GM08714 (cell line): ENCODE data around the gene TMED4.

Source experiments
- H3K4me3 ChIP-seq: fragments of 200-500 bp; sonication (Bioruptor generic); 2 replicates; pipeline ENCODE4 v1.5.1; 2014; ENCODE audit warnings: mild to moderate bottlenecking, low read length, inconsistent platforms
- ZNF274 ChIP-seq: IDR thresholded peaks from 2 replicates; pipeline ENCODE4 v1.6.1; 2012; ENCODE audit warnings: mild to moderate bottlenecking, low read depth, low read length

TMED4 gene

DNA sequence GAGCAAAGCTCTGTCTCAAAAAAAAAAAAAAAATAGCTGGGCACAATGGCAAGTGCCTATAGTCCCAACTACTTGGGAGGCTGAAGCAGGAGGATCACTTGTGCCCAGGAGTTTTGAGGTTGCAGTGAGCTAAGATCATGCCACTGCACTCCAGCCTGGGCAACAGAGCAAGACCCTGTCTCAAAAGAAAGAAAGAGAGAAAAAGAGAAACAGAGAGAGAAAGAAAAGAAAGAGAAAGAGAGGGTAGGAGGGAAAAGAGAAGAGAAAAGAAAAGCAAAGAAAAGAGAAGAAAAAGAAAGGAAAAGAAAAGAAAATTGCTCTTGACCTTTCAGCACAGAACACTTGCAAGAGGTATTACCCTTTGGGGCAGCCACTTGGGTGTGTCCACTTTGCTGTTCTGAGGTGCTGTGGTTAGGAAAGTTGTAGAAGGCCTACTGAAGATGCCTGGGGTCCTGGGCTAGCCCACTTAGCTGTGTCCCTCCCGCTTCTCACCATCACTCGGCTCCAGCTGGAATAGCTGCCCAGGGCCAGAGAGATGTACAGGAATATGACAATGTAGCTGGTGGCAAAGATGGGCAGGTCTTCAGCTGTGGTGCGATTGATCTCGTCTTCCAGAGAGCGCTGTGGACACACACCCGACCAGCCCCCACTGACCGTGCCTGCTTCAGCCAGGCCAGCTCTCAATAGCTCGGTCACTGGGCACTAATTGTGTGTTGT, 46.5 kb downstream of the TMED4 start:
- no peak overlapping the region for H3K4me3 ChIP-seq
- no peak for TF ChIP-seq ZNF274

DNA sequence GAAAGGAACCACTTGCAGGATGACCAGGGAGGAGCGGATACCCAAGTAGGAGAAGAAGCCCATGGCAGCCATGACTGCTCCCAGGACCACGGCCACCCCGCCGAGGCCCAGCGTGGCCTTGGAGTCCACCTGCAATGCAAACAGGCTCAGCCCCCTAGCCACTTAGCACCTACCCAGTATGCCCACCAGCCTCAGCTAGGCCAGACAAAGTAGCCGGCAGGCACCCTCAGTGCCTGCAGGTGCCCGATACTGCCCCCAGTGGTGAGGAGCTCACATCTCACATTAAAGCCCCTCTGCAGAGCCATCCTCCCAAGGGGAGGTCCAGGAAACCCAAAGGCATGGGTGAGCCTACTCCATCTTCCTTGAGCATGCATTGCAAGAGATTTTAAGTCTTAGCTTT, 47.5 kb downstream of the TMED4 start:
- H3K4me3 ChIP-seq: no peak overlapping the region
- no peak for TF ChIP-seq ZNF274

DNA sequence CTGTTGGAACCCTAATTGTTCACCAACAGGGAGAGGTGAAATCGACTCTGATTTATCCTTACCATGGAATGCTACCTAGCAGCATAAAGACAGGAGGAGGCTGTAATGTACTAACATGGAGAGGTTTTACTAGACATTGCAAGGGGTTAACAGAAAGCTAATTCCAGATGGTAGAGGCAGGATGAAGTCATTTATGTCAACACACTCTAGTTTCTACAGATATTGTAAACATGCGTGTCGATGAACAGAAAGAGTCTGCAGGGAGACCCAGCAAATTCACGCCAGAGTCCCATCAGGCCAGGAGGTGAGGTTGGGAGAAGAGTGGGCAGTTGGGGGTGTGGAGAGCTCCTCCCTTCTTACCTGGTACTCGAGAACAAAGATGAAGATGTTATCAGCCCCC, 47.9 kb downstream of the TMED4 start:
- H3K4me3 ChIP-seq: no peak overlapping the region
- TF ChIP-seq ZNF274: no peak

DNA sequence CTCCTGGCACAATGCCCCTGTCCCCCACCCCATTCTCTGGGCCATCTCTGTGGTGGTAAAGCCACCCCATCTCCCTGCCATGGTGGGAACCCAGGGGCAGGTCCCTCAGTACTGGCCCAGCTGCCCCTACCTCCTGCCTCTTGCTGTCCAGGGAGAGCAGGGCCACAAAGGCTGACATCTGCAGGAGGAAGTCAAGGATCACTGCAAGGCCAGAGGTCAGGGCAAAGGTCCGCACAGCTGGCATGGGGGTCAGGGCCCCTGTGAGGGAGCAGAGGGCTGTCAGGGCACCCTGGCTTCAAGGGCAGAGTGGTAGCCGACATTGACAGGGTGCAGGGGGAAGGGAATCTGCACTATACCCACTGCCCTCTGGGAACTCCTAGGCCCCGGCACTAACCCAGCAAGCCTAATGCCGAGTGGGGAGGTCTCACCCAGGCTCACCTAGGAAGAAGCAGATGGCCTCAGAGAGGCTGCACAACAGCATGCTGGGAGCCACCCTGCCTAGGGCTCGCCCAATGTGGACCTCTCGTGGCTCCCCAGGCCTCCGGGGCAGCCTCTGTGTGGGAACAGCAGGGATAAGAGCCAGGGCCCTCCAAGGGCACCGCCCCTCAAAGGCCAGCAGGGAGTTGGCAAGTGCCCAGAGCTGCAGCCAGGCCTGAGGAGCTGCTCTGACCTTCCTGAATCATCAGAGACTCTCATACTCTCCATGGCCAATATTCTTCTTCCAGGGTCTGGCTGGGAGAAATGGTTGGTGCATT, 48.6 kb downstream of the TMED4 start:
- no peak overlapping the region for H3K4me3 ChIP-seq
- TF ChIP-seq ZNF274: no peak

DNA sequence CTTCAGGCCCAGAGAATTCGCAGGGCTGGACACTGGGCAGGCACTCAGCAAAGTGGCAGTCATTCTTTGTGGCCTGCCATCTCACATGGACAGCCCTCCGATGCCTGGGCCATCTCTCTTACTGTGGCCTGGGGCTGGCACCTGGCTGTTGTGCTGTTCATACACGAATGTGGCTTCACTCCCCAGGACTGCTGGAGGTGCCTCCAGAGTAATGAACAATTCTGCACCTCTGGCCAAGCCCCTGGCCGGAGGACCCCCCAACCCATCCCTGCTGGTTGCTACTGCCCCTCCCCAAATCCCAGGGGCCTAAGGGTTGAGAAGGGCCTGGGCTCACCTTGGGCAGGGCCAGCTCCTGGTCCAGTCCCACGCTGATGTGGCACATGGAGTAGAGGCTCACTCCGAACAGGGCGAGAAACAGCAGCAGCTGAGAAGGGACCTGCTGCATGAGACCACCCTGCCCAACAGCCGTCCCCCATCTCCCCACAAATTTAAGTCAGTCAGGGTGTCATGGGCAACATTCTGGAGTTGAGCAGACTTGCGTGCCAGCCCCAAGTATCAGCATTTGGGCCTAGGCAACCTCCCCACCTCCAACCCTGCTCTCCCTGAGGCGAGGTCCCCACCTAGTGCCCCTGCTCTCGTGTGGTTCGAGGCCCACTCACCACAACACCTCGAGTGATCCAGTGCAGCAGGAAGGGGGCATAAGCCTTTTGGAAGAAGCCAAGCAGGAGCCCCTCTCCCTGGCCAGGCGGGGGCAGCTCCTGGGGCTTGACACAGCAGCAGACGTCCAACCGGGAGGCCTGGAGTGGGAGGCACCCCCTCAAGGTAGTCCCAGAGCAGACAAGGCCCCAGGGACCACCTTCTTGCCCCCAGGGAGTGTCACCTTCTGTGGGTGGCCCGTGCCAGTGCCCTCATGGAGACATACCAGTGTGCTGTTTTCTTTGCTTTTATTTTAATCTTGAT, 50.3 kb downstream of the TMED4 start:
- TF ChIP-seq ZNF274: no peak
- H3K4me3 ChIP-seq: no peak overlapping the region

DNA sequence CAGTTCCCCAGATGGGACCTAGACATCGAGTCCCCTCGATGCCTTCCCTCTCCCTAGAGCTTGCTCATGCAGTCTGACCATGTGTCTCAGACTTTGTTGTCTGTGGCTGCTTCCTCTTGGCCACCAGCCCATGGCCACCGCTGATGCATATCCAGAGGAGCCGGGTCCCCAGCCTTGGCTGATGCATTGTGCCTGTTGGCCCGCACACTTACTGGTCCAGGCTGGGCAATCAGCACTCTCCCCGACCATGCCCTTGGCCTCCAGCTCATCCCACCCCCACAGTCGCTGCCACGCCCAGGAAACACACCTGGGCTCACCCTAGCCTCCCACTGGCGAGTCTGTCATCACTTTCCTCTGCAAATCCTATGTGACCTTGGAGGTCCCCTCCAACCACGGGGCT, 51.0 kb downstream of the TMED4 start:
- H3K4me3 ChIP-seq: no peak overlapping the region
- no peak for TF ChIP-seq ZNF274
